ENCODE measurements around the gene MKLN1.
A peak's percentile ranks its signal among the peaks of the same experiment; 100 is the strongest.

The MKLN1 gene

DNA sequence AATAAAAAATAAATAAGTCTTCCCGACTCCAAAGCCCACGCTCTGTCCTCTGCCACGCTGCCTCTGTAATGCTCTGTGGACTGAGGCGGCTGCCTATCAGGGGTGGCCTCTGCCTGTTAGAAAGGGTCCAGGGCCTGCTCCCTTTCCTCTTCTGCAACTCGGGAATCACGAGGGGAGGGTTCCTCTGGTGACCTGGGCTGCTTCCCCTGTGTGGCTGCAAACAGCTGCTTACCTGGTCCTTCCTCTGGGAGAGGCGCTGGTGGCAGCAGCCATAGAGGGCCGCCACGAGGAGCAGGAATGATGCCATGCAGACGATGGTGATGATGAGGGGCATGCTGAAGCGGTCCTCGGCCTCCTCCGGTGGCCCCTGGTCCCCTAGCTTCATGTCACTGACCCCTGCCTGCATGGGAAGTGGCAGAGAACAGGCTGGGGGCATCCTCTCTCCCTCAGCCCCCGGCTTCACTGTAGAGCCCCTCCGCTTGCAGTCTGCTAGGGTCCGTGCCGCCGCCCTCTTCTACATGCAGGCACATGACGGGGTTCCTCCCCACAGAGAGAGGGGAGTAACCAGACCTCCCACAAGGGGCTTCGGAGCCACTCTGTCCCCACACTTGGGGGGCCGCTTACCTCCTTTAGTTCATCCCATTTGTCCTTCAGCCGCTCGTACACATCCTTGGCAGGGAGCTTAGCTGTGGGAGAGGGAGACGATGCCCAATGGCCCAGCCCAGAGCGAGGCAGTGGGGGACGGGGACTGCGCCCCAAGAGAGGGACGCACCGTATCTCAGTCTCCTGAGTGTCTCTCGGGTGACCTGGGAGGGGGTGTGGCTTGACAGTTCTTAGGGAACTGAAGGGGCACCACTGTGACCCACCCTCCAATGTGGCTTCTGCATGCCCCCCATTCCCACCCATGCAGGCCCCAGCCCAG, 178.2 kb downstream of the MKLN1 start:
- TF ChIP-seq, protein P1, sequence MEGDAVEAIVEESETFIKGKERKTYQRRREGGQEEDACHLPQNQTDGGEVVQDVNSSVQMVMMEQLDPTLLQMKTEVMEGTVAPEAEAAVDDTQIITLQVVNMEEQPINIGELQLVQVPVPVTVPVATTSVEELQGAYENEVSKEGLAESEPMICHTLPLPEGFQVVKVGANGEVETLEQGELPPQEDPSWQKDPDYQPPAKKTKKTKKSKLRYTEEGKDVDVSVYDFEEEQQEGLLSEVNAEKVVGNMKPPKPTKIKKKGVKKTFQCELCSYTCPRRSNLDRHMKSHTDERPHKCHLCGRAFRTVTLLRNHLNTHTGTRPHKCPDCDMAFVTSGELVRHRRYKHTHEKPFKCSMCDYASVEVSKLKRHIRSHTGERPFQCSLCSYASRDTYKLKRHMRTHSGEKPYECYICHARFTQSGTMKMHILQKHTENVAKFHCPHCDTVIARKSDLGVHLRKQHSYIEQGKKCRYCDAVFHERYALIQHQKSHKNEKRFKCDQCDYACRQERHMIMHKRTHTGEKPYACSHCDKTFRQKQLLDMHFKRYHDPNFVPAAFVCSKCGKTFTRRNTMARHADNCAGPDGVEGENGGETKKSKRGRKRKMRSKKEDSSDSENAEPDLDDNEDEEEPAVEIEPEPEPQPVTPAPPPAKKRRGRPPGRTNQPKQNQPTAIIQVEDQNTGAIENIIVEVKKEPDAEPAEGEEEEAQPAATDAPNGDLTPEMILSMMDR (IDR thresholded peaks at IDR 0.05; ENCODE audit: extremely low read depth, missing control alignments): no peak
- no peak for DNase-seq (ENCODE audit: low spot score)

DNA sequence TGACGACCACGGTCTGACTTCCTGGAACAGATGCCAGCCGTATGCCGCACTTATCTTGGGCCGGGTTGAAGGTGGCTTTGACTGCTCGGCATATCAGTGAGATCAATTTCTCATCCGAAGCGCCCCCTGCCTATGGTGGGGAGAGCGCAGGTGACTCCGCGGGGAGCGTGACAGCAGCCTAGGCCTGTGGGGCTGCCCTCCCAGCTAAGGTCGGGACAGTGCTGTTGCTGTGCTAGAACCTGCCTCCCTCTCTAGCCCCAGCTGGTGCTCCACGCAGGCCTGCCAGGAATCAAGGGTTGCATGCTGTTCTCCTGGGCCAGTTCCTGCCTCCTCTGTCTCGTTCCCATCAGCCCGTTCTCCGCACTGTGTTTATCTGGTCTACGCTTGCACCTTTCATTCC, 178.9 kb downstream of the MKLN1 start:
- TF ChIP-seq, protein P1 (IDR thresholded peaks at IDR 0.05; ENCODE audit: extremely low read depth, missing control alignments): no peak
- DNase-seq (ENCODE audit: low spot score): no peak

DNA sequence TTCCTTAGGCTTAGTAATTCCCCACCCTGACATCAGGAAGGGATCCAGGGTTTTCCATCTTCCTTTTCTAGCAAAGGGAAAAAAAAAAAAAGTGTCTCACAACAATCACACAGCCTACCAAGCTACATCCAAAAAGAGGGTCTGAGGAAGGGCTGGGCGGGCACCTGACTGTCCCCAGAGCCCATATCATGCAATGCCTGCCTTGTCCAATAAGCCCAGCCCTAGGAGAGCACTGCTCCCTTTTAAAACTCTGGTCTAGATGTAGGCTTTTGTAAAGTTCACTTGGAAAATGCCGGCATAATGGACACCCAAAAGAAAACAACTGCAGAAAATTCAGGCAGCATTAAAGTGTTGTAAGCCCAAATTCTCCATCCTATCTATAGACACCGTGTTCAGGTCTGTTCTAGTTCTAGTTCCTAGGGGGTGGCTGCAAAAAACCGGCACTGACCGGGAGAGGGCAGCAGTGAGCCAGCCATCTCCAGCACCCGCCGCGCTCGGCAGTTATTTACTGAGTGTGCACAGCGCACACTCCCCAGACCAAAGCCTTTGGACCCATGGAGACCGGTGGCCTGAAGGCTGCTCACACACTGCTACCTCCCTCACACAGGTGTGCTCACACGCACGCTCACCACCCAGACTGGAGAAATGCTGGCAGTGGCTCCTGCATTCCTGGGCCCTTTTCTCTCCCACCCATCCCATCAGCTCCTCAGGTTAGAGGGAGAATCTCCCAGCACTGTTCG, 180.1 kb downstream of the MKLN1 start:
- peak; percentile 62 for DNase-seq (ENCODE audit: low spot score)
- TF ChIP-seq, protein P1 (IDR thresholded peaks at IDR 0.05; ENCODE audit: extremely low read depth, missing control alignments): peak; percentile 72

DNA sequence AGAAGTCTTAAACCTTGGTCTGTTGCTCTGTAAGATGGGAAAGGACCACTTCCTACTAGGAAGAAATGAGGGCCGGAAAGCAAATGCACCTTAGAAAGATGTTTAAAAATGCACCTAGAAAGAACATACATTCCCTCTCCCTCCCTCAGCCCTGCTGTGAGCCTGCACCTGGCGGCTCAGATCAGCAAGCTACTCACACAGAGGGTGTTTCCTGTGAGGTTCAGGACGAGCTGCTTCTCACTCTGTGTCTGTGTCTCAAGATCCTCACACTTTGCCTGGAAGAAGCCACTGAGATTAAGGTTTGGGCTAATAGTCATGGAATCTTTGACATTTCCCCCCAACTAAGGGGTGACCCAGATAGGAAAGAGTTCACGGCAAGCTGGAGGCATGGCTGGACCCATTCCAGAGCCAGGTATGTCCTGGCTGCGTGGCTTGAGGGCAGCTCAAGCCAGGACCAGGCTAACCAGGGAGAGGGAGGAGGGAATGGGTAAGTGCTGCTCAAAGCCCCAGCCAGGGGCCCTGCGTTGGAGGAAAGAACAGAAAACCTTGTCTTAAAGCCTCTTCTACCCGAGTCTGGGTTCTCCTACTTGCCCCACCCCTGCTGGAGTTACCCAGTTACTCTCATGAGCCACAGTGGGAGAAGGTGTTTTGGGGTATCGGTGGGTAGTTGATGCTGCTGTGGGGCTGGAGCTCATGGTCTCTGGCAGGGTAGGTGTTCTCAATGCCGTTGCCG, 181.2 kb downstream of the MKLN1 start:
- DNase-seq (ENCODE audit: low spot score): no peak
- TF ChIP-seq, protein P1 (IDR thresholded peaks at IDR 0.05; ENCODE audit: extremely low read depth, missing control alignments): no peak

DNA sequence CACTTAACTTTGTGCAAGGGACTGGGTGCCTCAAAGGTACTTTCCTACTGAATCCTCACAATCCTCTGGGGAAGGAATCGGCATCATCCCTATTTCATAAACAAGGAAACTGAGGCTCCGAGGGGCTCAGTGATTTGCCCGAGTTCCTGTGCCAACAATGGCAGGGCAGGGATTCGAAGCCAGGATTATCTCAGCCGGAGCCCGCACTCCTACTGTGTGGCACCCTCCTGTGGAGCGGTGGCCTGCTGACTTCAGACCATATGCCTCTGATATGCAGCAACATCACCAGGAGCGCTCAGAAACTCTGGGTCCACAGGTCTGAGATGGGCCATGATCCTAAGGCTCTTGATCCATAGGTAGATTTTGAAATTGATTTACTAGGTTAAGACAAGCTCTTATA, 182.1 kb downstream of the MKLN1 start:
- TF ChIP-seq, protein P1 (IDR thresholded peaks at IDR 0.05; ENCODE audit: extremely low read depth, missing control alignments): no peak
- no peak for DNase-seq (ENCODE audit: low spot score)

DNA sequence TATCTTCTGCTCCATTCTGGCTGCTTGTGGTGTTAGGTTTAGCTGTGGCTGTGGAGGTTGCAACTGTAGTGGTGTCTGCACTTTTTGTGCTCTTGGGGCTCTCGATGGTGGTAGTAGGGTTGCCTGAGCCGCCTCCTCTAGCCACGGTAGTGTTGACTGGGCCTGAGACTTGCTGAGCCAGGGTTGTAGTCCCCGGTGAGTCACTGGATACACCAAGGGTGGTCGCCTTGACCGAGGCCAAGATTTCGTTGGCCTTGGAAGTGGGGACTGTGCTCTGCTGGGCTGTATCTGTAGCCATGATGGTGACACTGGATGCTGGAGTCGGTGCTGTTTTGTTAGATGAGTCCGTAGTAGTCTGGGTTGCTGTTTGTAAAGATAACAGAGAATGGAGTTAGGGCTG, 183.4 kb downstream of the MKLN1 start:
- DNase-seq (ENCODE audit: low spot score): no peak
- TF ChIP-seq, protein P1 (IDR thresholded peaks at IDR 0.05; ENCODE audit: extremely low read depth, missing control alignments): no peak
